NCI-H2196 treated with DMSO at 0.1 percent for 48 hours (cell line): Measurements from ENCODE around the gene DISC1.
"Not testable (repeated sequence)": the region's sequence is repeated elsewhere in the genome, so short reads cannot be mapped to it uniquely, and the experiment has no call there.

Experiments used
- DNase-seq: peaks from one replicate; lab custom pipeline; 2025; ENCODE audit not compliant: unreplicated experiment; lab: John Stamatoyannopoulos, UW

The DISC1 gene

GRCh38 chr1:231666937-231667608, 40.5 kb downstream of the DISC1 start:
- no peak for DNase-seq

- DNase-seq = no peak
These were observed 41.4 kb downstream of the DISC1 start for GRCh38 chr1:231667896-231668506.

DNA sequence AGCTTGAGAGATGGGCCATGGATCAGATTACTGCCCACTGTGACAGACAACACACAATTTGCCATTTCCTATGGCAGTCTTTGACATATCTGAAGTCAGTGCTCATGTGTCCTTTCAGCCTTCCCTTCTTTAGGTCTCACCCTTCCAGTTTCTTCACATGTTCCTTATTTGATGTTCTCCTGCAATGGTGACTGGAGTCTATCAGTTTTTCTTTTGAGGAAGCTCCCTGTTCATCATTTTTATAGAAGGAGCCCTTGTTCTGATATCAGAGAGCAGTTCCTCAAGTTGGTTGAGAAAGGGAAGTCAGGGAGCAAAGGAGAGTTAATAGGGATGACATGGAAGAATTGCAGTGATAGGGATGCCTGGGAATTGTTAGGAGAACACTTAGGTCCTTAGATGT, 42.2 kb downstream of the DISC1 start:
- no peak for DNase-seq

DNA sequence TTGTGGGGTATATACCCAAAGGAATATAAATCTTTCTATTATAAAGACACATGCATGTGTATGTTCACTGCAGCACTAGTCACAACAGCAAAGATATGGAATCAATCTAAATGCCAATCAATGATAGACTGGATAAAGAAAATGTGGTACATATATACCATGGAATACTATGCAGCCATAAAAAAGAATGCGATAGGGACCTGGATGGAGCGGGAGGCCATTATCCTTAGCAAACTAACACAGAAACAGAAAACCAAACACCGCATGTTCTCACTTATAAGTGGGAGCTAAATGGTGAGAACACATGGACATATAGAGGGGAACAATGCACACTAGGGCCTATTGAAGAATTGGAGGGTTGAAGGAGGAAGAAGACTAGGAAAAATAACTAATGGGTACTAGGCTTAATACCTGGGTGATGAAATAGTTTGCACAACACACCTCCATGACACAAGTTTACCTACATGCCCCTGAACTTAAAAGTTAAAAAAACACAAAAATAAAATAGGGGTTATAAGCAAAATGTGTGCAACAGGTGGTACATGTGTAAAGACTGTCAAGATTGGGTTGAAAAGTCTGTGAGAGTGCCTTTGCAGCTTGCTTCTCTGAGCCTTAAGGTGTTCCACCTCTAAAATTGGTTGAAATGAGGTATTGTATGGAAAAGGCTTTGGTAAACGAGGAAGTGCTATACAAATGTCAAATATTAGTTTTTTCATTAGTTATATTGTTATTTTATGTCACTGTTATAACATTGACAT, 43.5 kb downstream of the DISC1 start:
- not testable (repeated sequence) for DNase-seq

GRCh38 chr1:231670755-231671154, 44.2 kb downstream of the DISC1 start:
- DNase-seq = no peak

DNA sequence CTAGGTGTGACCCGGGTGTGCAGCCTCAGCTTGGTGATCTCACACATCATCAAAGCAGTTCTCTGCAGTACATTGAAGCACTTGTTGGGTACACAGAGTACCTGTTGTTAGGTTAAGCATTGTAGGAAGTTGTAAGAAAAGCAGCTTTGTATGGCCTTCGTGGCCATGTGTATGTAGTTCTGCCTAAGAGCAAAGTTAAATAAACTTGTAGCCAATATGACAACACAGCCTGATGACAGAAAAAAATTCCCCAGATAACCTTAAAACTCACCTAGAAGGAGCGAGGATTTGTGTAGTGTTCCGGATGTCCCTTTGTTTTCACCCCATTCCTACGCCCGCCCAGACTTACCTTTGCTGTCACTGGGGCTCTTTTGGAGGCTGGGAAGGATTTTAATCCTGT, 48.0 kb downstream of the DISC1 start:
- no peak for DNase-seq

DNA sequence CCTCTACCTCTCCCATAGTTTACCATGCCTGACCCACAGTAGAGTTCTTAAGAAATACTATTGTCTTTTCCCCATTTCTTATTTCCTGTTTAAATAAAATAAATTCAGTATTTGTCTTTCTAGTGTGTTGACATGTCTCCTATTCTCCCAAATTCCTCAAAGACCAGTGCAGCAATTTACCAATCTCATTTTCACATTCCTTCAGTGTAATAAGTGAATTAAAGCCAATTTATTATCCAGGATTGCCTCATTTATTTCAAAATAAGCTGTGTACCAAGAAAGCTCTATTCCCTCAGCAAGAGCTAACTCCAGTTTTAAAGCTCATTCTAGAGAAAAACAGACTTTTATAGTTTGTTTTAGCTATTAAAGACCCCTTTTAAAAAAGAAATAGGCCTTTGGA, 49.9 kb downstream of the DISC1 start:
- DNase-seq = no peak

DNA sequence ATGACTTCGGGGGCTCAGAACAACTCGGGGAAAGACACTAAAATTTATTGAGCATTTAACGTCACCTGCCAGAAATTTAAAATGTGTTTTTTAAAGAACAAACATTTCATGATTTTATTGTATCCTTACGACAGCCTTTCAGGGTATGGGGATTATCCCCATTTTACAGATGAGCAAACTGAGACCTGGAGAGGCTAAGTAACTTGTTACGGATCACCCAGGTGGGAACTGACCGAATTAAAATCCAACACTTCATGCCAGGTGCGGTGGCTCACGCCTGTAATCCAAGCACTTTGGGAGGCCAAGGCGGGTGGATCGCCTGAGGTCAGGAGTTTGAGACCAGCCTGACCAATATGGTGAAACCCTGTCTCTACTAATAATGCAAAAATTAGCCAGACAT, 50.9 kb downstream of the DISC1 start:
- DNase-seq = no peak

GRCh38 chr1:231678011-231678432, 51.4 kb downstream of the DISC1 start:
- no peak for DNase-seq

GRCh38 chr1:231679109-231679508, 52.5 kb downstream of the DISC1 start:
- DNase-seq = peak; percentile 16

GRCh38 chr1:231681006-231681405, 54.4 kb downstream of the DISC1 start:
- DNase-seq = no peak

- DNase-seq = no peak
These were observed 56.2 kb downstream of the DISC1 start for GRCh38 chr1:231682779-231683178.

- DNase-seq = peak; percentile 30
These were observed 57.0 kb downstream of the DISC1 start for GRCh38 chr1:231683439-231684165.

- DNase-seq = peak; percentile 87
These were observed 58.0 kb downstream of the DISC1 start for GRCh38 chr1:231684356-231685244.

DNA sequence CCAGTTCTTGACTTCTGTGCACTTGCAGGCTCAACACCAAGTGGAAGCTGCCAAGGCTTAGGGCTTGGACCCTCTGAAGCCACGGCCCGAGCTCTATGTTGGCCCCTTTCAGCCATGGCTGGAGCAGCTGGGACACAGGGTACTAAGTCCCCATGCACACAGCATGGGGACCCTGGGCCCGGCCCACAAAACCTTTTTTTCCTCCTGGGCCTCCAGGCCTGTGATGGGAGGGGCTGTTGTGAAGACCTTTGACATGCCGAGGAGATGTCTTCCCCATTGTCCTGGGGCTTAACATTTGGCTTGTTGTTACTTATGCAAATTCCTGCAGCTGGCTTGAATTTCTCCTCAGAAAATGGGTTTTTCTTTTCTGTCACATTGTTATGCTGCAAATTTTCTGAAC, 59.8 kb downstream of the DISC1 start:
- DNase-seq = no peak

- DNase-seq = no peak
These were observed 62.4 kb downstream of the DISC1 start for GRCh38 chr1:231688989-231689388.

- no peak for DNase-seq
These were observed 63.5 kb downstream of the DISC1 start for GRCh38 chr1:231690059-231690458.

DNA sequence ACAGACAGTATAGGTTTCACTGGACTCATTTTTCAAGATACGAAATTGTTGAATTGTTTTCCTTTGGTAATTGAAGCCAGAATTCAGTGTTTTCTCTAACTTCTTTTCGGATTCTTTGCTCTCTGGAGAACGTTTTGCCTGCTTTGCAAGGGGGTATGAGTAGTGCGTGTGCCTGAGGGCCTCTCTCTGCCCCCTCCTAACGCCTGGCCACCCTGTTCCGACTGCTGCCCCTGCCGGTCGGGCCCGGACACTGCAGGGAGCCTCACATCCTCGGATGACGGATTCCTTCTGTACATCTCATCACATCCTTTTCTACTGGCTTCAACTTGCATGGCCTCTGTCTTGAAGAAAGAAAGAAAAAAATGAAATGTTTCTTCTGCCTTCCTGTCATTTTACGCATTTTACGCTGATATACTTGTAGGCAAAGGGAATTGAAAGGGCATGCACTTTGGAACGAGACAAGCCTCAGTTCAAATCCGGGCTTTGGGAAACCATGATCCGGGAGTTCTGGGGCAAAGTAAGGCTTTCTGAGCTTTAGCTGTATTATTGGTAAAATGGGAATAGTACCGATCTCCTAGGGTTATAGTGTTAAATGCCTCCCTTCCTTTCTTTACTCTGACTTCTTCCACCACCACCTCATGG, 65.1 kb downstream of the DISC1 start:
- DNase-seq = no peak

DNA sequence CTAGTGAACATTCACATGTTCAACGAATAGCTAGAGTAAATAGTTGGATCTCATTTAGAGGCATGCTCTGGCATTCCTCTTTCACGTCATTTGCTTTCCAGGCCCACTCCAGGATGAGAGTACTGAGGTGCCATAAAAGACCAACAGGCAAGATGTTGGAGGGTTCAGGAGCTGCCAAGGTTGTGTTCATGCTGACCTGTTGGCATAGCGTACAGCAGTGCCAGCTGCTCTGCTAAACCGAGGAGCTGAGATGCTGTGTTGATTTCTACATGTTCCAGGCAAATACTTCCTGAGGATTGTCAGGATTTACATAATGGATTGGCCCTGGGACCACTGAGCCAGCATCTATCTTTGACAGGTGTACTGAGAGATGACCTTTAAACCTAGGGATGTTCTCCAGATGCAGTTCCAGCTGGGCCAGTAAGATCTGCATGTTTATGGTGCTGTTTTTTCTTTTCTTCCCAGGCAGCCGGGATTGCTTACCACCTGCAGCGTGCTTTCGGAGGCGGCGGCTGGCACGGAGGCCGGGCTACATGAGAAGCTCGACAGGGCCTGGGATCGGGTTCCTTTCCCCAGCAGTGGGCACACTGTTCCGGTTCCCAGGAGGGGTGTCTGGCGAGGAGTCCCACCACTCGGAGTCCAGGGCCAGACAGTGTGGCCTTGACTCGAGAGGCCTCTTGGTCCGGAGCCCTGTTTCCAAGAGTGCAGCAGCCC, 66.9 kb downstream of the DISC1 start:
- no peak for DNase-seq

- DNase-seq = no peak
These were observed 67.5 kb downstream of the DISC1 start for GRCh38 chr1:231694075-231694431.
